GM12864 (cell line): Measurements from ENCODE around the gene AFF3.

Source experiments
- DNase-seq: peaks from one replicate; pipeline ENCODE4 v3.0.0-alpha.2; 2011; ENCODE audit warnings: low read depth
- H3K4me3 ChIP-seq: 2 replicates; pipeline ENCODE4 v1.5.1; 2011; ENCODE audit warnings: mild to moderate bottlenecking, low read depth, low read length, control low read depth
- TF ChIP-seq, protein P1 (sequence below): IDR thresholded peaks from 2 replicates; pipeline ENCODE4 v1.5.1; 2011; ENCODE audit warnings: low read depth, mild to moderate bottlenecking, moderate library complexity, low read length, control low read depth, inconsistent platforms; ENCODE audit errors: missing control alignments

The AFF3 gene

DNA sequence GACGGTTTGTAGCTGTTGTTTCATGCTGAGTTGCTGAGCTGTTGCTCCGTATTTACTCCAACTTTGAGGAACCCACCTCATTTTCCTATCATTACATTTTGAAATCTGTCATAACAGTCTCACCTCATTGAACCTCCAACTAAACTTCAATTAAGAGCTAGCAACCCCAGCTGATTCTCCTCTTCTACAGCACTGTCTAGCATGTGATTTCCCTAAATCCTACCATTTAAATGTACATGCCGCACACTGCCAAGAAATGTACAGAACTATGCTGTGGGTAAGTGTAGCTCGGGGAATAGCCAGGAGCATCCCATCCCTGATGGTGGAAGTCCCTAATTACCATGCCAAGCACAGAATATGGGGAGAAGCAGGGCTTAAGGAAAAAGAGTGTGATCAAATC is 299.9 kb downstream of the AFF3 start:
- H3K4me3 ChIP-seq: no peak overlapping the region
- TF ChIP-seq, protein P1, sequence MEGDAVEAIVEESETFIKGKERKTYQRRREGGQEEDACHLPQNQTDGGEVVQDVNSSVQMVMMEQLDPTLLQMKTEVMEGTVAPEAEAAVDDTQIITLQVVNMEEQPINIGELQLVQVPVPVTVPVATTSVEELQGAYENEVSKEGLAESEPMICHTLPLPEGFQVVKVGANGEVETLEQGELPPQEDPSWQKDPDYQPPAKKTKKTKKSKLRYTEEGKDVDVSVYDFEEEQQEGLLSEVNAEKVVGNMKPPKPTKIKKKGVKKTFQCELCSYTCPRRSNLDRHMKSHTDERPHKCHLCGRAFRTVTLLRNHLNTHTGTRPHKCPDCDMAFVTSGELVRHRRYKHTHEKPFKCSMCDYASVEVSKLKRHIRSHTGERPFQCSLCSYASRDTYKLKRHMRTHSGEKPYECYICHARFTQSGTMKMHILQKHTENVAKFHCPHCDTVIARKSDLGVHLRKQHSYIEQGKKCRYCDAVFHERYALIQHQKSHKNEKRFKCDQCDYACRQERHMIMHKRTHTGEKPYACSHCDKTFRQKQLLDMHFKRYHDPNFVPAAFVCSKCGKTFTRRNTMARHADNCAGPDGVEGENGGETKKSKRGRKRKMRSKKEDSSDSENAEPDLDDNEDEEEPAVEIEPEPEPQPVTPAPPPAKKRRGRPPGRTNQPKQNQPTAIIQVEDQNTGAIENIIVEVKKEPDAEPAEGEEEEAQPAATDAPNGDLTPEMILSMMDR: no peak
- no peak for DNase-seq

DNA sequence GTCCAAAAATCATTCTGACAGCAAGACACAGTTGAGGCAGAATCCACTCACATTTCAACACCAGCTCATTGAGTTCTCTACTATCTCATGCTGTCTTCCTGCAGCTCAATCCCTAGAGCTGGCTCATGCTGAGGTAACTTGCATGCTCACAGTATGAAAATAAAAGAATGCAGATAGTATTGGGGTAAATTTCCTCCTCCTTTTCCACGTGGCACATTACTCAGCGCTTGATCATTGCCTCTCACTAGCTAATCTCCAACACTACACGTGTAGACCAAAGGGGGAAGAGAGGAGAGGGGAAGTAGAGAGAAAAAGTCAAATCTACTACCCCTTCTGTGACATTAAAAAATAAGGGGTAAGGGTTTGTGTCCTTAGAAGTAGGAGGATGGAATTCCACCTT is 300.6 kb downstream of the AFF3 start:
- TF ChIP-seq, protein P1: no peak
- no peak for DNase-seq
- no peak overlapping the region for H3K4me3 ChIP-seq

DNA sequence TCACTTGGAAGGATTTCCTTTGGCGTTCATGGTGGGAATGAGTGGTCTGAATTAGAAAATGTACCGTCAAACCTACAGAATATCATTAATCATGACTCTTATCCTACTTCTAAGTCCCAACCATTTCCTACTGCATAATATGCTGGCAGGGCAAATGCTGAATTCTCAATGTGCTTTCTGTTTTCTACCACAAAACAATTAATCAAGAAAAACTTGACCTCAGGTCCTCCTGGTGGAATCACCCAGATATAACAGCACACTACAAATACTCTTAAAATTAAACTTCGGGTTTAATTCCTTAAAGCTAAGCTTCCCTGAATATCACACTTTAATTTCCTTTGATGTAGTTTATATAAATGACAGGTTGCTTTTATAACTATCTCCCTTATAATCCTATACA is 301.6 kb downstream of the AFF3 start:
- TF ChIP-seq, protein P1: no peak
- H3K4me3 ChIP-seq: no peak overlapping the region
- no peak for DNase-seq

DNA sequence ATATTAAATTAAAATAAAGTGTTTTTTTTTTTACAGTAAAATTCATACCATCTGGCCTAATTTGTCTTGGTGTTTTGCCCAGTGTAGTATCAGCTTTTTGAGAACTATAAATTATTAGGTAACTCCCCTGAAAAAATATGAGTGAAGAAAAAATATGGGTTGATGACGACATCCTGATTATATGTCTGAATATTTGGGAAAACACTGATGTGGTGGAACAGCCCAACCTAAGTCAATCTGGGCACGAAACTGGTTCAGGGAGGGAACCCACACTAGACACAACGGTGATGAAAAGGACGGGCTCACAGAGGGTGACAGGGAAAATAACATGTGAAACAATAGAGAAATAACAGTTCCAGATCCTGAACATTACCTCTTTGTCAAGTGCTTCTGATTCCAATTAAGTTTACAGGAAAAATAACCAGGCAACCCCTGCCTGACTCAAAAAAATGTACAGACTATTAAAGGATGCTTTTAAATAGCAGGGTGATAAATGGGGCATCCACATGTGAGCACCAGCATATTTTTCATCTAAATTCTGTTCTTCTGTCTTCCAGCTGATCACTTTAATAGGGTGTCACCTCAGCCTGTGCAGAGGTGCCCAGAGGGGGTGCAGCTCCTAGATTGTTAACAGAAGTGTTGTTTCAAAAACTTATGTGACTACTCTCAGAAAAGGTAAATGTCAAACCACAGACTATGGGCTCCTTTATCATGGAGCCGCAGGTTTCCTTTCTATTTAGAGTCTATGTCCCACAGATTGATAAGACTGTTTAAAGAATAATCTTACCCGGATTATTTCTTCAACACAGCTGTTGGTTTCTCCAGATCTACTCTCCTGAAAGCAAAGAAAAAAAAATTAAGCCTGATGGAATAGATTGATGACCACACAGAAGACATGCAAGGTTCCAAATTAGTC is 305.4 kb downstream of the AFF3 start:
- no peak overlapping the region for H3K4me3 ChIP-seq
- no peak for DNase-seq
- TF ChIP-seq, protein P1: no peak

DNA sequence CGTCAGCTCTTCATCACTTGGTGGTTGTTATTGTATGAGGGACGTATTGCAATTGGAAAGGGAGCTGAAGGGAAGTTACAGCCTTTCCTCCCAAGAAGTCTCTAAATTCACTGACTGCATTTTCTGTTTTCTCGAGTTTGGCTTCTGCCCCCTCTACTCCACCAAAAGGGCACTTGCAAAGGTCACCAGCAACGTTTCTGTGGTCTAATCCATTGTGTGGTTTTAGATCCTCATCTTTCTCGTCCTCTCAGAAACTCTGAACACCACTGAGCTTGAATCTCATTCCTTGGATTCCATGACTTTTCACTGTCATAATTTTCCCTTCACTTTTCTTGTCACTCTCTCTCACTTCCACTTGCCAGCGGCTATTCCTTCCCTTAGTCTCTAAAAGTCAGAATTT is 308.0 kb downstream of the AFF3 start:
- no peak for DNase-seq
- no peak overlapping the region for H3K4me3 ChIP-seq
- TF ChIP-seq, protein P1: no peak

DNA sequence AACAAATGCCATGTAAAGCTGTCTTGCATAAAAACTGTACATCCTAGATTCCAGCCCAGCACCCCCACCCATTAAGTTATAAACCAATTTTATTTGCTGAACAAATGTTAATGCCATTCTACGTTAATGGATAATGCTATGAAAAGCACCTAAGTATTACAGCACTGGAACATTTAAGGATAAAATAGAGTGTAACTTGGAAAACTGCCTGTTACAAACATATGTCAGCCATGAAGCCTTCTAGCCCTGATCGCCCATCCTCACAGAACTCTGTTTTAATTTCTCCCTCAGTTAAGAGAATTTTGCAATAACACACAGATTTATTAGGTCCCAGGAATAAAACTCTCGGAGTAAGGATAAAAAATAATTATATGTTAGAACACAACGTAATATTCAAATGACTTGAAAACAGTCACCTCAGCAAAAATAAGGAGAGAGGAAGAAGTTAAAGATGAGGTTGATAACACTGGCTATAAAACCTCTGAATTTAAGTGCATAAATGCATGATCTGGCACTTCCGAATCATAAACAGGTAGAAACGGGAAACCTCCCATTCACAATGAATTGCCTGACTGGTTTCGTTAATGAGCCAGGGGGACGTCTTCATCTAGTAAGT is 308.7 kb downstream of the AFF3 start:
- TF ChIP-seq, protein P1: no peak
- no peak overlapping the region for H3K4me3 ChIP-seq
- no peak for DNase-seq
